Neural cell (in vitro differentiated cells): ENCODE measurements around the gene UGT1A4. TPM values are rescaled to one million over a fixed set of nuclear protein-coding genes. Genes with fewer than 3 reads are reported as not detected.

Experiments used
- H2AFZ ChIP-seq: fragments of 200-600, 300-800 bp; sonication (generic), shearing (Covaris generic); 2 replicates; pipeline ENCODE4 v1.6.0; 2014; ENCODE audit warnings: low read depth, mild to moderate bottlenecking, antibody characterized with exemption, low read length, moderate library complexity
- H3F3A ChIP-seq: fragments of 200-600 bp; shearing (Covaris generic); 2 replicates; pipeline ENCODE4 v1.6.1; 2016; ENCODE audit warnings: mild to moderate bottlenecking, moderate library complexity, mixed read lengths, antibody characterized with exemption, low read length; ENCODE audit not compliant: insufficient read depth, poor library complexity, severe bottlenecking
- H3K27ac ChIP-seq: fragments of 200-600, 300-800 bp; sonication (generic), shearing (Covaris generic); 2 replicates; pipeline ENCODE4 v1.5.1; 2014; ENCODE audit warnings: mild to moderate bottlenecking, low read length, moderate library complexity
- H3K27me3 ChIP-seq: fragments of 300-800, 200-600 bp; sonication (generic), shearing (Covaris generic); 2 replicates; pipeline ENCODE4 v1.6.0; 2014; ENCODE audit warnings: mild to moderate bottlenecking, low read depth, low read length, moderate library complexity; ENCODE audit not compliant: insufficient read depth
- H3K36me3 ChIP-seq: fragments of 300-800, 200-600 bp; sonication (generic), shearing (Covaris generic); 2 replicates; pipeline ENCODE4 v1.5.1; 2014; ENCODE audit warnings: mild to moderate bottlenecking, antibody characterized with exemption, low read length, moderate library complexity; ENCODE audit not compliant: insufficient read depth
- H3K4me2 ChIP-seq: fragments of 300-800, 200-600 bp; sonication (generic), shearing (Covaris generic); 2 replicates; pipeline ENCODE4 v1.6.0; 2014; ENCODE audit warnings: mild to moderate bottlenecking, low read length
- H3K4me3 ChIP-seq: fragments of 300-800, 200-600 bp; sonication (generic), shearing (Covaris generic); 2 replicates; pipeline ENCODE4 v1.5.1; 2014; ENCODE audit warnings: mild to moderate bottlenecking, low read length, moderate library complexity
- H3K79me2 ChIP-seq: fragments of 200-600 bp; shearing (Covaris generic); replicated peaks from 2 replicates; pipeline ENCODE4 v1.6.0; 2014; ENCODE audit warnings: mild to moderate bottlenecking, low read length, moderate library complexity; ENCODE audit not compliant: insufficient read depth
- H3K9ac ChIP-seq: fragments of 300-800, 200-600 bp; sonication (generic), shearing (Covaris generic); 2 replicates; pipeline ENCODE4 v1.6.1; 2016; ENCODE audit warnings: mild to moderate bottlenecking, low read length, mixed read lengths
- H3K9me2 ChIP-seq: fragments of 200-600 bp; shearing (Covaris generic); 2 replicates; pipeline ENCODE4 v1.6.1; 2016; ENCODE audit warnings: mild to moderate bottlenecking, low read length, mixed read lengths; ENCODE audit not compliant: insufficient read depth
- H3K9me3 ChIP-seq: fragments of 200-600, 300-800 bp; sonication (generic), shearing (Covaris generic); 2 replicates; pipeline ENCODE4 v1.6.1; 2016; ENCODE audit warnings: mild to moderate bottlenecking, mixed run types, low read length, moderate library complexity, mixed read lengths
- H4K20me1 ChIP-seq: fragments of 200-600 bp; shearing (Covaris generic); 2 replicates; pipeline ENCODE4 v1.6.1; 2016; ENCODE audit warnings: mild to moderate bottlenecking, mixed run types; ENCODE audit not compliant: insufficient read depth
- CTCF ChIP-seq: fragments of 450-650 bp; IDR thresholded peaks from 2 replicates; pipeline ENCODE4 v1.5.1; 2014; ENCODE audit warnings: antibody characterized with exemption, mild to moderate bottlenecking, moderate library complexity; ENCODE audit not compliant: poor library complexity, severe bottlenecking
- EP300 ChIP-seq: fragments of 450-650 bp; conservative IDR thresholded peaks from 2 replicates; pipeline ENCODE4 v1.6.1; 2014; ENCODE audit warnings: antibody characterized with exemption, mild to moderate bottlenecking, moderate library complexity; ENCODE audit not compliant: poor library complexity, severe bottlenecking
- EZH2 ChIP-seq: fragments of 200-600, 300-800 bp; shearing (Covaris generic), sonication (generic); IDR thresholded peaks from 2 replicates; pipeline ENCODE4 v1.6.1; 2014; ENCODE audit warnings: antibody characterized with exemption, low read length, borderline replicate concordance, mild to moderate bottlenecking; ENCODE audit not compliant: insufficient read depth, poor library complexity, severe bottlenecking
- MXI1 ChIP-seq: fragments of 450-650 bp; conservative IDR thresholded peaks from 2 replicates; pipeline ENCODE4 v1.6.1; 2014; ENCODE audit warnings: antibody characterized with exemption, mild to moderate bottlenecking; ENCODE audit not compliant: poor library complexity, severe bottlenecking
- POLR2AphosphoS5 ChIP-seq: IDR thresholded peaks from 2 replicates; pipeline ENCODE4 v1.6.1; 2012
- RAD21 ChIP-seq: fragments of 450-650 bp; conservative IDR thresholded peaks from 2 replicates; pipeline ENCODE4 v1.6.1; 2014; ENCODE audit warnings: antibody characterized with exemption, mild to moderate bottlenecking, moderate library complexity
- REST ChIP-seq: IDR thresholded peaks from 2 replicates; pipeline ENCODE4 v1.6.1; 2012; ENCODE audit warnings: borderline replicate concordance
- SMC3 ChIP-seq: fragments of 450-650 bp; conservative IDR thresholded peaks from 2 replicates; pipeline ENCODE4 v1.6.1; 2014; ENCODE audit warnings: antibody characterized with exemption, mild to moderate bottlenecking, moderate library complexity; ENCODE audit not compliant: poor library complexity
- TAF1 ChIP-seq: IDR thresholded peaks from 2 replicates; pipeline ENCODE4 v1.6.1; 2012; ENCODE audit warnings: low read depth
- polyA plus RNA-seq: library from polyadenylated mRNA; depleted of rRNA; stranded (reverse); fragments of >200 nt; gene quantifications from 2 replicates; pipeline ENCODE4 v1.2.3, GENCODE V29; 2014

Gene UGT1A4
- polyA plus RNA-seq, 1 donor from 2014 or later, result not detected

DNA sequence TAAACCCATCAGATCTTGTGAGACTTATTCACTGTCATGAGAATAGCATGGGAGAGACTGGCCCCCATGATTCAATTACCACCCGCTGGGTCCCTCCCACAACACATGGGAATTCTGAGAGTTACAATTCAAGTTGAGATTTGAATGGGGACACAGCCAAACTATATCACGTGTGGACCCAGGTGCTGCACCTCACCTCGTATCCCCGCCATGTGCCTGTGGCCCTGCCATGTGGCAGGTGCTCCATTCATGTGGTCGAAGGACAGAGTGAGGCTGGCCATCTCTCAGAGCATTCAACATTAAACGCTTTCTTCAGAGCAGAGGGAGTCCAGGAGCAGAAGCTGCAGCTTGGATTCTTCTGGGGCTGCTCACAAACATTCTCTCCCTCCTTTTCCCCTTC, 91.8 kb downstream of the UGT1A4 start:
- no peak overlapping the region for H3K4me2 ChIP-seq
- no peaks in the 10 kb centered on the region for H3K79me2 ChIP-seq
- no peaks in the 10 kb centered on the region for H4K20me1 ChIP-seq
- no peak overlapping the region for H2AFZ ChIP-seq
- H3F3A ChIP-seq, result no peaks in the 10 kb centered on the region
- H3K9ac ChIP-seq, result no peak overlapping the region
- no peaks in the 10 kb centered on the region for H3K9me2 ChIP-seq
- H3K9me3 ChIP-seq, result no peaks in the 10 kb centered on the region
- H3K27me3 ChIP-seq, result no peaks in the 10 kb centered on the region
- H3K4me3 ChIP-seq, result no peak overlapping the region
- TF ChIP-seq SMC3 (no peak), EZH2 (no peak), POLR2AphosphoS5 (no peak), REST (no peak), TAF1 (no peak)
- H3K27ac ChIP-seq, result no peak overlapping the region
- H3K36me3 ChIP-seq, result no peaks in the 10 kb centered on the region

DNA sequence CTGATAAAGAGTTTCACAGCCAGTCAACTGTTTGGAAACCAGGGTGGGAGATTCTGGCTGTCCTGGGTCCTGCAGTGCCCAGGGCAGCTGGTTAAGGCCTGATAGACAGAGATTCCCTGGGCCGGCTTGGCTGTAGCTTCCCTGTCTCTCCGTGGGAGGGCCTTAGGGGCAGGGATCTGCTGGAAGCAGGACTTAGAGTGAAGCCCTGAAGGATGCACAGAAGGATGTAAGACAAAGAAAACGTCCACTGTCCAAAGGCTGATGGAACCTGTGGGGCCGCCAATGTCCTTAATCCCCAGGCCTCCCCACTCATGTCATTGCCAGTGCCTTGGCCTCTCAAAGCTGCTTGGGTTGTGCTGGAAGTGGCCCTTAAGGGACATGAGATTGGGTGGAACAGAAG, 92.6 kb downstream of the UGT1A4 start:
- Histone ChIP-seq H3K9ac (no peak overlapping the region), H3K9me3 (no peaks in the 10 kb centered on the region), H3F3A (no peaks in the 10 kb centered on the region), H4K20me1 (no peaks in the 10 kb centered on the region), H3K4me3 (no peak overlapping the region), H2AFZ (no peak overlapping the region), H3K9me2 (no peaks in the 10 kb centered on the region), H3K79me2 (no peaks in the 10 kb centered on the region), H3K4me2 (no peak overlapping the region), H3K27me3 (no peaks in the 10 kb centered on the region), H3K36me3 (no peaks in the 10 kb centered on the region), H3K27ac (no peak overlapping the region)
- TF ChIP-seq MXI1, result no peak
- TF ChIP-seq RAD21, result no peak
- no peak for TF ChIP-seq REST
- no peak for TF ChIP-seq CTCF
- TF ChIP-seq SMC3, result no peak
- no peak for TF ChIP-seq EP300
- no peak for TF ChIP-seq EZH2
- TF ChIP-seq POLR2AphosphoS5, result no peak
- TF ChIP-seq TAF1, result no peak
